H1 (cell line): ENCODE data around the gene MAGI3. TPM values are rescaled to one million over a fixed set of nuclear protein-coding genes. Genes with fewer than 3 reads are reported as not detected.

Experiments
- CTCF ChIA-PET: fragments of 300-600 bp; sonication (Branson Sonifier 250); formaldehyde crosslinking; loops from one replicate; lab custom pipeline; 2021; ENCODE audit not compliant: partially characterized antibody; lab: Charles Lee
- POLR2A ChIA-PET: fragments of 300-600 bp; sonication (Branson Sonifier 250); formaldehyde crosslinking; loops from one replicate; lab custom pipeline; 2021; ENCODE audit warnings: inconsistent platforms; ENCODE audit not compliant: partially characterized antibody; lab: Charles Lee
- DNase-seq, 2 experiments: peaks; one replicate each; pipeline versions ENCODE4 v3.0.0 to v3.0.0-alpha.2; 2010 to 2022; ENCODE audit warnings: low spot score in 2 of 2, low read depth in 1 of 2, mixed read lengths in 1 of 2
- FAIRE-seq: peaks from 2 replicates; lab custom pipeline; 2011; peaks lifted over from hg19 to GRCh38; lab: Jason Lieb, UNC
- H2AFZ ChIP-seq: 2 replicates; pipeline ENCODE4 v1.8.1; 2012; ENCODE audit warnings: low read length, inconsistent platforms
- H2AK5ac ChIP-seq: 2 replicates; pipeline ENCODE4 v1.6.1; 2013; ENCODE audit warnings: low read depth, low read length
- H2BK120ac ChIP-seq: replicated peaks from 2 replicates; pipeline ENCODE3; 2013; ENCODE audit warnings: low read depth, low read length, inconsistent platforms
- H2BK12ac ChIP-seq: 2 replicates; pipeline ENCODE4 v1.6.1; 2013; ENCODE audit warnings: low read depth, low read length
- H2BK15ac ChIP-seq: 2 replicates; pipeline ENCODE4 v1.6.1; 2013; ENCODE audit warnings: low read length
- H2BK20ac ChIP-seq: 2 replicates; pipeline ENCODE4 v1.6.1; 2013; ENCODE audit warnings: low read length
- H2BK5ac ChIP-seq: 2 replicates; pipeline ENCODE4 v1.6.1; 2013; ENCODE audit warnings: low read depth, low read length
- H3K14ac ChIP-seq: 2 replicates; pipeline ENCODE4 v1.6.1; 2013; ENCODE audit warnings: inconsistent platforms; ENCODE audit not compliant: insufficient read length
- H3K18ac ChIP-seq: 2 replicates; pipeline ENCODE4 v1.6.1; 2013; ENCODE audit warnings: low read length; ENCODE audit errors: extremely low read depth
- H3K23ac ChIP-seq: 2 replicates; pipeline ENCODE4 v1.6.1; 2013; ENCODE audit warnings: inconsistent platforms; ENCODE audit not compliant: insufficient read length
- H3K23me2 ChIP-seq: 2 replicates; pipeline ENCODE4 v1.6.1; 2013; ENCODE audit warnings: low read depth, low read length
- H3K27ac ChIP-seq: 2 replicates; pipeline ENCODE4 v1.6.1; 2011; ENCODE audit warnings: low read depth, low read length, inconsistent platforms
- H3K27me3 ChIP-seq, 4 experiments: replicated peaks in 1 of 4; 1 replicate in 1 of 4; 2 replicates in 3 of 4; pipeline versions ENCODE4 v1.6.1 to v1.8.1; 2011 to 2013; ENCODE audit warnings: low read length in 3 of 4, mild to moderate bottlenecking in 3 of 4, inconsistent platforms in 2 of 4, mixed read lengths in 2 of 4, moderate library complexity in 1 of 4; ENCODE audit not compliant: control insufficient read depth in 3 of 4, insufficient read depth in 3 of 4; ENCODE audit errors: extremely low read depth in 1 of 4
- H3K36me3 ChIP-seq, 4 experiments: 2 replicates each; pipeline versions ENCODE4 v1.6.1 to v1.8.1; 2011 to 2013; ENCODE audit warnings: mild to moderate bottlenecking in 4 of 4, low read length in 3 of 4, moderate library complexity in 2 of 4, control low read depth in 1 of 4, inconsistent platforms in 1 of 4; ENCODE audit not compliant: insufficient read depth in 4 of 4, control insufficient read depth in 2 of 4
- H3K4ac ChIP-seq: replicated peaks from 2 replicates; pipeline ENCODE3; 2013; ENCODE audit warnings: low read length, low read depth, mixed read lengths, inconsistent platforms; ENCODE audit not compliant: insufficient read length
- H3K4me1 ChIP-seq, 4 experiments: replicated peaks in 1 of 4; 1 replicate in 1 of 4; 2 replicates in 3 of 4; pipeline versions ENCODE4 v1.6.1 to v1.8.1; 2011 to 2013; ENCODE audit warnings: low read length in 3 of 4, inconsistent platforms in 2 of 4, mixed read lengths in 1 of 4; ENCODE audit not compliant: insufficient read depth in 4 of 4, control insufficient read depth in 3 of 4
- H3K4me2 ChIP-seq, 2 experiments: 2 replicates each; pipeline versions ENCODE4 v1.6.1 to v1.8.1; 2011 to 2013; ENCODE audit warnings: low read depth in 2 of 2, low read length in 2 of 2, control low read depth in 1 of 2, inconsistent platforms in 1 of 2, mild to moderate bottlenecking in 1 of 2; ENCODE audit not compliant: insufficient read depth in 1 of 2
- H3K4me3 ChIP-seq, 4 experiments: fragments of 200-600, 300-600 bp in 1 of 4; sonication (generic), shearing (Covaris generic), sonication (Bioruptor Twin) in 1 of 4; 2 replicates each; pipeline versions ENCODE4 v1.5.1 to v1.8.1; 2011 to 2016; ENCODE audit warnings: low read length in 4 of 4, low read depth in 3 of 4, control low read depth in 2 of 4, inconsistent platforms in 2 of 4, mild to moderate bottlenecking in 2 of 4, mixed read lengths in 1 of 4, moderate library complexity in 1 of 4; ENCODE audit not compliant: insufficient read depth in 2 of 4; ENCODE audit errors: extremely low read depth in 1 of 4
- H3K56ac ChIP-seq: replicated peaks from 2 replicates; pipeline ENCODE3; 2013; ENCODE audit warnings: low read depth, mild to moderate bottlenecking, mixed read lengths, low read length, inconsistent platforms; ENCODE audit not compliant: insufficient read length
- H3K79me1 ChIP-seq: 2 replicates; pipeline ENCODE4 v1.6.1; 2013; ENCODE audit warnings: low read depth, low read length, control low read depth
- H3K79me2 ChIP-seq, 2 experiments: 2 replicates each; pipeline versions ENCODE4 v1.6.1 to v1.8.1; 2012 to 2013; ENCODE audit warnings: low read length in 2 of 2, mild to moderate bottlenecking in 2 of 2, inconsistent platforms in 1 of 2; ENCODE audit not compliant: insufficient read depth in 2 of 2, control insufficient read depth in 1 of 2
- H3K9ac ChIP-seq, 4 experiments: replicated peaks in 1 of 4; 1 replicate in 1 of 4; 2 replicates in 3 of 4; pipeline versions ENCODE4 v1.6.1 to v1.8.1; 2011 to 2013; ENCODE audit warnings: low read depth in 3 of 4, low read length in 3 of 4, control low read depth in 2 of 4, mild to moderate bottlenecking in 2 of 4, moderate library complexity in 2 of 4, inconsistent platforms in 1 of 4; ENCODE audit errors: extremely low read depth in 1 of 4
- H3K9me3 ChIP-seq, 2 experiments: 2 replicates each; pipeline versions ENCODE4 v1.6.1 to v1.8.1; 2012 to 2013; ENCODE audit warnings: mild to moderate bottlenecking in 2 of 2, moderate library complexity in 2 of 2, control low read depth in 1 of 2, inconsistent platforms in 1 of 2, low read depth in 1 of 2, low read length in 1 of 2, mixed read lengths in 1 of 2; ENCODE audit not compliant: insufficient read depth in 2 of 2
- H4K20me1 ChIP-seq, 2 experiments: replicated peaks in 1 of 2; 2 replicates each; pipeline versions ENCODE3 to v1.8.1; 2011 to 2013; ENCODE audit warnings: inconsistent platforms in 2 of 2, low read length in 2 of 2, mild to moderate bottlenecking in 1 of 2; ENCODE audit not compliant: insufficient read depth in 2 of 2, control insufficient read depth in 1 of 2
- H4K5ac ChIP-seq: 2 replicates; pipeline ENCODE4 v1.6.1; 2013; ENCODE audit warnings: low read length, low read depth, mixed read lengths, inconsistent platforms; ENCODE audit not compliant: insufficient read length
- H4K8ac ChIP-seq: 2 replicates; pipeline ENCODE4 v1.8.0; 2013; ENCODE audit warnings: mild to moderate bottlenecking, moderate library complexity, low read length, inconsistent platforms; ENCODE audit not compliant: insufficient read depth; ENCODE audit errors: extremely low read depth
- H4K91ac ChIP-seq: replicated peaks from 2 replicates; pipeline ENCODE3; 2013; ENCODE audit warnings: low read length, mixed read lengths, inconsistent platforms; ENCODE audit not compliant: insufficient read length
- EGR1 ChIP-seq: IDR thresholded peaks from 2 replicates; pipeline ENCODE4 v1.6.1; 2011; ENCODE audit warnings: low read depth, low read length, borderline replicate concordance
- HDAC2 ChIP-seq, 2 experiments: fragments of 300-600 bp in 1 of 2; sonication (generic) in 1 of 2; IDR thresholded peaks; 2 replicates each; pipeline ENCODE4 v1.6.1; 2011 to 2012; ENCODE audit warnings: low read depth in 2 of 2, low read length in 2 of 2, mild to moderate bottlenecking in 2 of 2, moderate library complexity in 2 of 2, borderline replicate concordance in 1 of 2, inconsistent platforms in 1 of 2
- RFX5 ChIP-seq: IDR thresholded peaks from 2 replicates; pipeline ENCODE4 v1.6.1; 2011; ENCODE audit warnings: low read depth, low read length, improper control_type of control experiment, borderline replicate concordance
- SAP30 ChIP-seq: fragments of 300-600 bp; sonication (generic); IDR thresholded peaks from 2 replicates; pipeline ENCODE4 v1.7.1; 2012; ENCODE audit warnings: low read length, moderate library complexity, mild to moderate bottlenecking, inconsistent platforms; ENCODE audit not compliant: insufficient read depth, insufficient replicate concordance
- SRF ChIP-seq: IDR thresholded peaks from 2 replicates; pipeline ENCODE4 v1.6.1; 2011; ENCODE audit warnings: mild to moderate bottlenecking, low read depth, low read length, moderate library complexity
- TCF12 ChIP-seq: IDR thresholded peaks from 2 replicates; pipeline ENCODE4 v1.6.1; 2011; ENCODE audit warnings: low read depth, mild to moderate bottlenecking, low read length
- WGBS, 2 experiments: shearing (Covaris generic) in 1 of 2; methylation state at CpG; one replicate each; pipeline versions ENCODE4 v1.1.6 to v1.1.7; 2013 to 2015; ENCODE audit warnings: low lambda C conversion rate in 2 of 2, mixed read lengths in 2 of 2, inconsistent platforms in 1 of 2, low coverage in 1 of 2, missing lambda C conversion rate in 1 of 2; ENCODE audit not compliant: insufficient replicate concordance in 2 of 2, insufficient coverage in 1 of 2, insufficient read length in 1 of 2; ENCODE audit errors: extremely low coverage in 1 of 2, missing lambda C conversion rate in 1 of 2; 5-methylcytosine and 5-hydroxymethylcytosine counted together
- polyA plus RNA-seq, 7 experiments: library from polyadenylated mRNA; depleted of rRNA in 3 of 7; stranded (reverse) in 5 of 7; unstranded in 2 of 7; fragments of >200 nt in 5 of 7; fragments of 200-250 nt in 2 of 7; gene quantifications; 1 replicate in 5 of 7; 2 replicates in 1 of 7; 4 replicates in 1 of 7; pipeline versions ENCODE4 v1.2.1 to v1.2.3, GENCODE V29; 2011 to 2013; ENCODE audit warnings: missing spikeins in 2 of 7, mixed read lengths in 2 of 7
- total RNA-seq: library from RNA; stranded (reverse); fragmentation: NEBNext Ultra II Directional; extraction: Animal tissue kit (Norgen Biotek cat#: 25700); gene quantifications from 2 replicates; pipeline ENCODE4 v1.2.1, GENCODE V29; 2021
- TF ChIP-seq, protein P1 (sequence below), 3 experiments: IDR thresholded peaks; 1 replicate in 2 of 3; 2 replicates in 1 of 3; pipeline versions ENCODE4 v1.5.1 to v1.6.1; 2011; ENCODE audit warnings: low read length in 3 of 3, mild to moderate bottlenecking in 3 of 3, inconsistent platforms in 2 of 3, low read depth in 1 of 3, moderate library complexity in 1 of 3; ENCODE audit not compliant: insufficient read depth in 1 of 3; ENCODE audit errors: control extremely low read depth in 1 of 3

The MAGI3 gene
- total and polyA plus RNA-seq, 2 of the 8 experiments (the other 6 are each of a cell fraction or from before 2014, with no cell fraction given) = 2.3 to 7.8 TPM

- Histone ChIP-seq H2AK5ac (no peak overlapping the region), H2BK120ac (no peak overlapping the region), H3K4ac (no peak overlapping the region), H4K20me1 (peaks cover 8 to 10% of the 10 kb centered on the region in 2 experiments), H3K18ac (no peak overlapping the region), H3K9me3 (no peaks in the 10 kb centered on the region), H2BK5ac (no peak overlapping the region), H2BK20ac (no peak overlapping the region), H3K27me3 (no peaks in the 10 kb centered on the region; a peak in 2 of 7 replicates), H2BK15ac (no peak overlapping the region), H3K4me1 (peaks cover 0 to 11% (median 4%) of the 10 kb centered on the region in 4 experiments; a peak in 3 of 7 replicates), H3K4me2 (peak overlapping the region; percentile 81 to 95), H2AFZ (no peak overlapping the region), H4K8ac (no peak overlapping the region; the same call in 1 of the 2 replicates), H2BK12ac (no peak overlapping the region), H3K23ac (no peak overlapping the region), H4K91ac (no peak overlapping the region), H3K36me3 (no peaks in the 10 kb centered on the region), H3K79me1 (no peaks in the 10 kb centered on the region), H3K79me2 (peaks cover 0 to 34% of the 10 kb centered on the region in 2 experiments; a peak in 3 of 4 replicates), H3K56ac (no peak overlapping the region), H3K9ac (peak overlapping the region in 3 of 4 experiments; percentile 25 to 58 (median 49); a peak in 5 of 7 replicates), H3K23me2 (peaks cover 17% of the 10 kb centered on the region), H3K4me3 (peak overlapping the region; percentile 78 to 94 (median 84)), H4K5ac (no peak overlapping the region), H3K27ac (no peak overlapping the region), H3K14ac (no peak overlapping the region)
- FAIRE-seq (no peak), DNase-seq (peak in 1 of 2 experiments; percentile 77)
- WGBS, 2 experiments = 2% methylated on average over 62 of the region's 74 CpGs; no CpG with 5 or more reads in 1 of the 2 experiments
- POLR2A ChIA-PET = interaction anchor here (0.6 to 1.0 kb wide), 2 partner anchors 36 to 250 kb away, joined by 3 to 5 read pairs; no protein-coding TSS in a partner anchor
- CTCF ChIA-PET = interaction anchor here (0.6 to 1.2 kb wide), 6 partner anchors 9 to 675 kb away, joined by 3 read pairs; partner anchors contain the start of gene PPM1J
- TF ChIP-seq SRF (no peak), EGR1 (no peak), RFX5 (no peak), TCF12 (no peak), SAP30 (peak; percentile 44), HDAC2 (IDR thresholded peaks at IDR 0.05; ENCODE audit: borderline replicate concordance in 1 of 2, low read depth in 2 of 2, low read length in 2 of 2) (peak in 1 of 2 experiments; percentile 6; a peak in 2 of 4 replicates)
- TF ChIP-seq, protein P1, sequence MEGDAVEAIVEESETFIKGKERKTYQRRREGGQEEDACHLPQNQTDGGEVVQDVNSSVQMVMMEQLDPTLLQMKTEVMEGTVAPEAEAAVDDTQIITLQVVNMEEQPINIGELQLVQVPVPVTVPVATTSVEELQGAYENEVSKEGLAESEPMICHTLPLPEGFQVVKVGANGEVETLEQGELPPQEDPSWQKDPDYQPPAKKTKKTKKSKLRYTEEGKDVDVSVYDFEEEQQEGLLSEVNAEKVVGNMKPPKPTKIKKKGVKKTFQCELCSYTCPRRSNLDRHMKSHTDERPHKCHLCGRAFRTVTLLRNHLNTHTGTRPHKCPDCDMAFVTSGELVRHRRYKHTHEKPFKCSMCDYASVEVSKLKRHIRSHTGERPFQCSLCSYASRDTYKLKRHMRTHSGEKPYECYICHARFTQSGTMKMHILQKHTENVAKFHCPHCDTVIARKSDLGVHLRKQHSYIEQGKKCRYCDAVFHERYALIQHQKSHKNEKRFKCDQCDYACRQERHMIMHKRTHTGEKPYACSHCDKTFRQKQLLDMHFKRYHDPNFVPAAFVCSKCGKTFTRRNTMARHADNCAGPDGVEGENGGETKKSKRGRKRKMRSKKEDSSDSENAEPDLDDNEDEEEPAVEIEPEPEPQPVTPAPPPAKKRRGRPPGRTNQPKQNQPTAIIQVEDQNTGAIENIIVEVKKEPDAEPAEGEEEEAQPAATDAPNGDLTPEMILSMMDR (IDR thresholded peaks at IDR 0.05; ENCODE audit: control extremely low read depth in 1 of 3, insufficient read depth in 1 of 3, low read depth in 1 of 3, low read length in 3 of 3) = no peak
These were observed 745 bp downstream of the MAGI3 start for GRCh38 chr1:113390871-113391648.
